Breast epithelium (tissue), 4 donors: ENCODE measurements around the gene S100A7A. TPM values are rescaled to one million over a fixed set of nuclear protein-coding genes. Genes with fewer than 3 reads are reported as not detected.

Experiments used
- DNase-seq, 2 donors: peaks; one replicate each; pipeline ENCODE4 v3.0.0-alpha.2; 2019; ENCODE audit warnings: low spot score in 2 of 2
- H3K27ac ChIP-seq, 2 donors: fragments of 200-600 bp; sonication (generic) in 1 of 2; one replicate each; pipeline ENCODE4 v1.5.1; 2016 to 2019; ENCODE audit warnings: mild to moderate bottlenecking in 1 of 2
- H3K27me3 ChIP-seq, 2 donors: fragments of 200-600 bp; sonication (generic) in 1 of 2; one replicate each; pipeline versions ENCODE4 v1.5.1 to v1.6.0; 2017 to 2019; ENCODE audit warnings: control low read depth in 1 of 2, mild to moderate bottlenecking in 1 of 2
- H3K36me3 ChIP-seq: fragments of 200-600 bp; one replicate; pipeline ENCODE4 v1.5.1; 2019
- H3K4me1 ChIP-seq, 2 donors: fragments of 200-600 bp; sonication (generic); one replicate each; pipeline ENCODE4 v1.5.1; 2016 to 2019; ENCODE audit warnings: control low read depth in 1 of 2
- H3K4me3 ChIP-seq, 3 donors: fragments of 200-600 bp; sonication (generic); 1 replicate in 2 of 3; 2 replicates in 1 of 3; pipeline ENCODE4 v1.5.1; 2016 to 2019; ENCODE audit warnings: mild to moderate bottlenecking in 3 of 3, moderate library complexity in 2 of 3
- H3K9me3 ChIP-seq, 2 donors: fragments of 200-600 bp; sonication (generic) in 1 of 2; one replicate each; pipeline ENCODE4 v1.5.1; 2016 to 2019; ENCODE audit warnings: control low read depth in 1 of 2
- POLR2A ChIP-seq: fragments of 450-650 bp; IDR thresholded peaks from one replicate; pipeline ENCODE4 v1.6.1; 2016; ENCODE audit warnings: antibody characterized with exemption, mild to moderate bottlenecking, moderate library complexity
- POLR2AphosphoS5 ChIP-seq, 3 donors: sonication (generic); formaldehyde crosslinking; IDR thresholded peaks; one replicate each; pipeline ENCODE4 v1.6.1; 2017; ENCODE audit warnings: antibody characterized with exemption in 3 of 3
- intact Hi-C: fragments of 100-400 bp; cut with DNase I; formaldehyde crosslinking; loops from one replicate; pipeline ENCODE4 v1.15.1; 2023; ENCODE audit warnings: low total_unique reads
- total RNA-seq, 3 donors: library from RNA; depleted of rRNA; stranded (reverse); fragments of >200 nt; gene quantifications; one replicate each; pipeline ENCODE4 v1.1.0, GENCODE V29; 2016
- TF ChIP-seq, protein P1 (sequence below), 3 donors: fragments of 450-650 bp; IDR thresholded peaks; one replicate each; pipeline ENCODE4 v1.5.1; 2016 to 2017; ENCODE audit warnings: antibody characterized with exemption in 3 of 3, mild to moderate bottlenecking in 3 of 3, moderate library complexity in 3 of 3

The S100A7A gene
- total RNA-seq, 3 donors from 2014 or later = not detected

GRCh38 chr1:153389973-153390879 lies 26.1 kb upstream of the S100A7A start:
- peak in 1 of 2 donors; percentile 7 for DNase-seq
- Histone ChIP-seq H3K36me3 (no peaks in the 10 kb centered on the region), H3K27me3 (no peaks in the 10 kb centered on the region), H3K4me3 (no peak overlapping the region), H3K9me3 (no peaks in the 10 kb centered on the region), H3K4me1 (no peaks in the 10 kb centered on the region), H3K27ac (no peak overlapping the region)
- TF ChIP-seq POLR2AphosphoS5 (IDR thresholded peaks at IDR 0.05) (no peak), POLR2A (no peak)
- TF ChIP-seq, protein P1, sequence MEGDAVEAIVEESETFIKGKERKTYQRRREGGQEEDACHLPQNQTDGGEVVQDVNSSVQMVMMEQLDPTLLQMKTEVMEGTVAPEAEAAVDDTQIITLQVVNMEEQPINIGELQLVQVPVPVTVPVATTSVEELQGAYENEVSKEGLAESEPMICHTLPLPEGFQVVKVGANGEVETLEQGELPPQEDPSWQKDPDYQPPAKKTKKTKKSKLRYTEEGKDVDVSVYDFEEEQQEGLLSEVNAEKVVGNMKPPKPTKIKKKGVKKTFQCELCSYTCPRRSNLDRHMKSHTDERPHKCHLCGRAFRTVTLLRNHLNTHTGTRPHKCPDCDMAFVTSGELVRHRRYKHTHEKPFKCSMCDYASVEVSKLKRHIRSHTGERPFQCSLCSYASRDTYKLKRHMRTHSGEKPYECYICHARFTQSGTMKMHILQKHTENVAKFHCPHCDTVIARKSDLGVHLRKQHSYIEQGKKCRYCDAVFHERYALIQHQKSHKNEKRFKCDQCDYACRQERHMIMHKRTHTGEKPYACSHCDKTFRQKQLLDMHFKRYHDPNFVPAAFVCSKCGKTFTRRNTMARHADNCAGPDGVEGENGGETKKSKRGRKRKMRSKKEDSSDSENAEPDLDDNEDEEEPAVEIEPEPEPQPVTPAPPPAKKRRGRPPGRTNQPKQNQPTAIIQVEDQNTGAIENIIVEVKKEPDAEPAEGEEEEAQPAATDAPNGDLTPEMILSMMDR (IDR thresholded peaks at IDR 0.05) = no peak
- intact Hi-C loops = no loop called here

DNA sequence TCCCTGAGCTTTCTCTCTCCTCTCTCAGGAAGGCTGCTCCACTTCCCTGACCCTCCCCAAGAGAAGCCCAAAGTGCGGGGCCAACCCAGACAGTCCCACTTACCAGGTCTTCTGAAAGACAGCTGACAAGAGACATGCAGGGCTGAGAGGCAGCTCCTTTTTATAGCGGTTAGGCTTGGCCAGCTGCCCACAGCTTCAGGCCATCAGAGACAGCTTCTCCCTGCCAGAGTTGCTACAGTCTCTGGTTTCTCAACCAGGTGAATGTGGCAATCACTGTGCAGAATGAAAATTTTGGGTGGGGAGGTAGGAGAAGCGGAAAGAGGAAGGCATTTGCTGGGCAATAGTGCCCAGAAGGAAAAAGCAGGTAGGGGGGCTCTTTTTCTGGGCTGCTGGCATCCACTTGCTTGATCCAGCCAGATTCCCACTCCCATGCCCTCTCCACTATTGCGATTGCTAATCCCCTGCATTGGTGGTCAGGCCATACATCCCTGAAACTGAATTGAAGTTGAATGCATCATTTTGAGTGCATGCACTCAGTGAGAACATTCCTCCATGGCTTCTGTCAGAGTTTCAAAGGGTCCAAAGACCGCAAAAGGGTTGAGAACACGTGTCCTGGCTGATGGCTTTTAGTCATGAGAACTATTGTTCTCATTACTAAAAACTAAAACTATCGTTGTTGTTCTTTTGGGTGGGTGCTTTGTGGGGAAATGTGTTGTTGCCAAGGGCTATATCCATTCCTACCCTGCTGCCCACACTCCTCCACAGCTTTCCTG lies 25.2 kb upstream of the S100A7A start, which contains the start of gene S100A8:
TSS of gene S100A8 (minus strand) at position 136 of the 773 bp plus-strand sequence. CDS start 538 bp downstream, outside the sequence.
- no peak within 1 kb of the TSS for H3K4me3 ChIP-seq
- intact Hi-C loops = no loop called here
- no peaks in the 10 kb centered on the region for H3K4me1 ChIP-seq
- TF ChIP-seq POLR2AphosphoS5 (IDR thresholded peaks at IDR 0.05) (no peak), POLR2A (no peak)
- TF ChIP-seq, protein P1 (IDR thresholded peaks at IDR 0.05) = no peak
- peak; percentile 63 for DNase-seq
- H3K36me3 ChIP-seq = no peaks in the 10 kb centered on the region
- H3K27ac ChIP-seq = no peak within 1 kb of the TSS
- H3K9me3 ChIP-seq = no peaks in the 10 kb centered on the region
- H3K27me3 ChIP-seq = peaks cover 0 to 4% of the 10 kb centered on the region in 2 donors

DNA sequence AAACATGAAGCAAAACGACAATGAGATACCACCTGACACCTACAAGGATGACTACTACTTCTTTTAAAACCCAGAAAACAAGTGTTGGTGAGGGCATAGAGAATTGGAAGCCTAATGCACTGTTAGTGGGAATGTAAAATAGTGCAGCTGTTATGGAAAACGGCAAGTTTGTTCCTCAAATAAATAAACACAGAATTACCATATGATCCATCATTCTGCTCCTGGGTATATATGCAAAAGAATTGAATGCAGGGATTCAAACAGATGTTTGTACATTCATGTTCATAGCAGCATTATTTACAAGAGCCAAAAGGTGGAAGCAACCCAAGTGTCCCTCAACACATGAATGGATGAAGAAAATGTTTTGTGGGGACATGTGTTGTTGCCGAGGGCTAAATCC lies 24.1 kb upstream of the S100A7A start:
- no peak for DNase-seq
- intact Hi-C loops = no loop called here
- no peak overlapping the region for H3K27ac ChIP-seq
- no peak for TF ChIP-seq POLR2A
- no peak for TF ChIP-seq POLR2AphosphoS5 (IDR thresholded peaks at IDR 0.05)
- TF ChIP-seq, protein P1 (IDR thresholded peaks at IDR 0.05) = no peak
- H3K4me1 ChIP-seq = no peaks in the 10 kb centered on the region
- H3K27me3 ChIP-seq = peaks cover 0 to 7% of the 10 kb centered on the region in 2 donors
- no peaks in the 10 kb centered on the region for H3K36me3 ChIP-seq
- H3K9me3 ChIP-seq = no peaks in the 10 kb centered on the region
- H3K4me3 ChIP-seq = no peak overlapping the region

DNA sequence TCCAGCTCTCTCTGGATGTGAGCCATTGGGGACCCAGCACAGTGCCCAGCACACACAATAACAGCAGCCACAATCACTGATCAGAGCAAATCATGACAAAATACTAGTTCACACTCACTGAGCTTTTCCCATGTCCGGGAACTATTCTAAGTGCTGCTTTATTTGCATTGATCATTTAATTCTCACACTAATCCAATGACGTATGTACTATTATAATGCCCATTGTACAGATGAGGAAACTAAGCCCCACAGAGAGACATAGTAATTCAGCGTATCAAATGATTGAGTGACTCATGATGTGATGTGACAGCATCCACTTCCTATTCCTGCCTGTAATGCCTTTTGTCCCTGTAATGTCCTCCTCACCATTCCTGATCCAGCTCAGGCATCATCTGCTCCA lies 23.5 kb upstream of the S100A7A start:
- H3K4me1 ChIP-seq = no peaks in the 10 kb centered on the region
- intact Hi-C loops = no loop called here
- TF ChIP-seq POLR2AphosphoS5 (IDR thresholded peaks at IDR 0.05) (no peak), POLR2A (no peak)
- TF ChIP-seq, protein P1 (IDR thresholded peaks at IDR 0.05) = no peak
- no peak overlapping the region for H3K4me3 ChIP-seq
- no peak overlapping the region for H3K27ac ChIP-seq
- no peak for DNase-seq
- no peaks in the 10 kb centered on the region for H3K36me3 ChIP-seq
- H3K9me3 ChIP-seq = no peaks in the 10 kb centered on the region
- peaks cover 0 to 7% of the 10 kb centered on the region in 2 donors for H3K27me3 ChIP-seq

GRCh38 chr1:153393926-153394325 lies 22.4 kb upstream of the S100A7A start:
- H3K4me1 ChIP-seq = no peaks in the 10 kb centered on the region
- TF ChIP-seq, protein P1 (IDR thresholded peaks at IDR 0.05) = no peak
- no peak for TF ChIP-seq POLR2A
- no peak for TF ChIP-seq POLR2AphosphoS5 (IDR thresholded peaks at IDR 0.05)
- no peaks in the 10 kb centered on the region for H3K36me3 ChIP-seq
- H3K4me3 ChIP-seq = no peak overlapping the region
- intact Hi-C loops = no loop called here
- DNase-seq = peak in 1 of 2 donors; percentile 12
- H3K27ac ChIP-seq = no peak overlapping the region
- H3K27me3 ChIP-seq = peaks cover 0 to 7% of the 10 kb centered on the region in 2 donors
- no peaks in the 10 kb centered on the region for H3K9me3 ChIP-seq
